Trophoblast cell (in vitro differentiated cells and primary cell): ENCODE data around the gene ENTPD1.

Source experiments
- DNase-seq, 2 donors: peaks; one replicate each; pipeline ENCODE4 v3.0.0-alpha.2; 2016
- H2AFZ ChIP-seq: 2 replicates; pipeline ENCODE4 v1.6.1; 2013; ENCODE audit warnings: low read length, moderate library complexity, mild to moderate bottlenecking; ENCODE audit not compliant: insufficient read depth, poor library complexity
- H2AK5ac ChIP-seq: 2 replicates; pipeline ENCODE4 v1.6.1; 2013; ENCODE audit warnings: mild to moderate bottlenecking, low read length
- H2BK120ac ChIP-seq: 2 replicates; pipeline ENCODE4 v1.6.1; 2013; ENCODE audit warnings: low read length, mild to moderate bottlenecking, moderate library complexity; ENCODE audit not compliant: insufficient read depth, poor library complexity
- H2BK12ac ChIP-seq: 2 replicates; pipeline ENCODE4 v1.6.1; 2013; ENCODE audit warnings: mild to moderate bottlenecking, low read length, moderate library complexity
- H2BK5ac ChIP-seq: 2 replicates; pipeline ENCODE4 v1.6.1; 2013; ENCODE audit warnings: low read length, low read depth, moderate library complexity, mild to moderate bottlenecking; ENCODE audit not compliant: poor library complexity
- H3K14ac ChIP-seq: 2 replicates; pipeline ENCODE4 v1.6.1; 2013; ENCODE audit warnings: mild to moderate bottlenecking, low read length
- H3K18ac ChIP-seq: 2 replicates; pipeline ENCODE4 v1.6.1; 2013; ENCODE audit warnings: mild to moderate bottlenecking, low read length
- H3K23ac ChIP-seq: 2 replicates; pipeline ENCODE4 v1.6.1; 2013; ENCODE audit warnings: low read length
- H3K27ac ChIP-seq: 2 replicates; pipeline ENCODE4 v1.5.1; 2013; ENCODE audit warnings: low read depth, mild to moderate bottlenecking, inconsistent platforms, low read length, moderate library complexity
- H3K27me3 ChIP-seq: 2 replicates; pipeline ENCODE4 v1.6.1; 2013; ENCODE audit warnings: inconsistent platforms, mild to moderate bottlenecking, low read length, moderate library complexity; ENCODE audit not compliant: insufficient read depth
- H3K36me3 ChIP-seq, 2 experiments: 1 replicate in 1 of 2; 2 replicates in 1 of 2; pipeline ENCODE4 v1.6.1; 2013; ENCODE audit warnings: low read length in 2 of 2, mild to moderate bottlenecking in 2 of 2, moderate library complexity in 1 of 2; ENCODE audit not compliant: insufficient read depth in 2 of 2, control insufficient read depth in 1 of 2
- H3K4ac ChIP-seq: 2 replicates; pipeline ENCODE4 v1.6.1; 2013; ENCODE audit warnings: low read depth, mild to moderate bottlenecking, low read length, moderate library complexity
- H3K4me1 ChIP-seq, 2 experiments: 1 replicate in 1 of 2; 2 replicates in 1 of 2; pipeline ENCODE4 v1.6.1; 2013; ENCODE audit warnings: low read length in 2 of 2, mild to moderate bottlenecking in 2 of 2, moderate library complexity in 1 of 2; ENCODE audit not compliant: insufficient read depth in 2 of 2, control insufficient read depth in 1 of 2
- H3K4me2 ChIP-seq: 2 replicates; pipeline ENCODE4 v1.6.1; 2013; ENCODE audit warnings: inconsistent platforms, mild to moderate bottlenecking, low read length, moderate library complexity
- H3K4me3 ChIP-seq: 2 replicates; pipeline ENCODE4 v1.5.1; 2013; ENCODE audit warnings: mild to moderate bottlenecking, low read depth, low read length, inconsistent platforms
- H3K79me1 ChIP-seq: one replicate; pipeline ENCODE4 v1.6.1; 2013; ENCODE audit warnings: low read length
- H3K79me2 ChIP-seq: 2 replicates; pipeline ENCODE4 v1.6.1; 2013; ENCODE audit warnings: low read length, mild to moderate bottlenecking; ENCODE audit not compliant: control insufficient read depth, insufficient read depth, poor library complexity
- H3K9ac ChIP-seq: 2 replicates; pipeline ENCODE4 v1.6.1; 2013; ENCODE audit warnings: mild to moderate bottlenecking, low read length
- H3K9me3 ChIP-seq: 2 replicates; pipeline ENCODE4 v1.6.1; 2013; ENCODE audit warnings: low read depth, mild to moderate bottlenecking, control low read depth, inconsistent platforms, low read length; ENCODE audit not compliant: insufficient read depth
- H4K12ac ChIP-seq: 2 replicates; pipeline ENCODE4 v1.6.1; 2013; ENCODE audit warnings: low read depth, mild to moderate bottlenecking, low read length, moderate library complexity
- H4K8ac ChIP-seq: 2 replicates; pipeline ENCODE4 v1.6.1; 2013; ENCODE audit warnings: low read depth, mild to moderate bottlenecking, low read length, moderate library complexity
- H4K91ac ChIP-seq: one replicate; pipeline ENCODE4 v1.6.1; 2013; ENCODE audit warnings: low read depth, mild to moderate bottlenecking, low read length, moderate library complexity
- WGBS: extraction: QIAGEN DNeasy Blood & Tissue Kit; methylation state at CpG from one replicate; pipeline ENCODE4 v1.1.7; 2013; ENCODE audit warnings: missing lambda C conversion rate; ENCODE audit not compliant: insufficient read length, insufficient coverage; ENCODE audit errors: extremely low coverage; 5-methylcytosine and 5-hydroxymethylcytosine counted together

ENTPD1 gene

DNA sequence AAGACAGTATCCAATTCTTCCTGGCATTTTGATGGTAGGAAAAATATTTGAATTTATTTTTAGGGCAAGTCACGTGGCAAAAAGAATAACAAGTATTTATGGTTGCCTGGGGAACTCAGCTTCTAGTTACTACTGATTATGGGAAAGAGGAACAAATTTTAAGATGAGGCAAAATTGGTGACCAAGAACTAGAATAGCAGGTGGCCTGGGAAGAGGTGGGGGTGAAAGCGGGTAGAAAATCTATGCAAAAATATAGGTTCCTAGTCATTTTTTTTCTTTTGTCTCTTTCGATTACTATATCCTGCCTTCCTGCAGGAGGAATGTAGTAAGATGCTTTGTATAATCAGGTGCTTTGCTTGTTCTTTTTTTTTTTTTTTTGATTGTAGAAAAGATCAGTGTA lies 27.8 kb downstream of the ENTPD1 start:
- Histone ChIP-seq H3K18ac (no peak overlapping the region), H3K27ac (no peak overlapping the region), H3K4me3 (no peak overlapping the region), H2AK5ac (no peak overlapping the region), H2AFZ (no peak overlapping the region), H3K4ac (no peak overlapping the region), H3K9ac (no peak overlapping the region), H3K9me3 (no peaks in the 10 kb centered on the region), H3K79me2 (no peaks in the 10 kb centered on the region), H2BK12ac (no peak overlapping the region), H3K23ac (no peak overlapping the region), H3K4me2 (no peak overlapping the region), H3K4me1 (no peaks in the 10 kb centered on the region), H4K12ac (no peak overlapping the region), H4K8ac (no peak overlapping the region), H3K14ac (no peak overlapping the region), H4K91ac (no peak overlapping the region), H3K27me3 (no peaks in the 10 kb centered on the region), H3K36me3 (no peaks in the 10 kb centered on the region), H3K79me1 (no peaks in the 10 kb centered on the region), H2BK5ac (no peak overlapping the region), H2BK120ac (no peak overlapping the region)
- WGBS: no CpG with 5 or more reads among the region's 3 CpGs
- no peak for DNase-seq

DNA sequence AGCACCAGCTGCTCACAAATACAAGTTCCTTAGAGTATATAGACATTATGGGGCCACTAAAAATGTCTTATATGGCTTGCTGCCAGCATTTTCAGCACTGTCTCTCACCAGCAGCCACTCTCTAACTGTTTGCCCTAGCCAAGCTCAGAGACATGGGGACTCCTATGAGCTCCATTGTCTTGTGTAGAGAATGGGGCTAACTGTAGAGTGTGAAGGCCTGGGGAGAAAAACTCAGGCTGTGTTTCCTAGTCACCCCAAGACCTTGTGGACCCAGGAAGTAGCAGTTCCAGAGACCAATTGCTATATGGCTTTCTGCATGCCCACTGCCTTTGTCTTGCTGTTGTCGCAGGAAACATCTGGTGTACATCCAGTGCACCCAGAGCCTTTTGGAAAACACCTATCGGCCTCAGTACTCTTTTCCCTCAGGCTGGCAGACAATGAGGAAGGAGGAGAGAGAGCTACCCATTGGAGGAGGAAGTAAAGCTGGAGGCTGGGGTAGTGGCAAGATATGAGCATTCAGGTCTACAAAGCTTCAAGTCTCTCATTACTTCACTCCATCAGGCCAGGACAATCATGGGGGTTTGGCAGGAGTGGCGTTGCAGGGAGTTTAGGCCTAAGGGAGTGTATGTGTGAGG lies 28.4 kb downstream of the ENTPD1 start:
- Histone ChIP-seq H3K79me2 (no peaks in the 10 kb centered on the region), H2AFZ (no peak overlapping the region), H2AK5ac (no peak overlapping the region), H3K9ac (no peak overlapping the region), H3K27me3 (no peaks in the 10 kb centered on the region), H3K4me2 (no peak overlapping the region), H3K4me3 (no peak overlapping the region), H3K14ac (no peak overlapping the region), H3K23ac (no peak overlapping the region), H4K91ac (no peak overlapping the region), H2BK120ac (no peak overlapping the region), H3K18ac (no peak overlapping the region), H3K9me3 (no peaks in the 10 kb centered on the region), H4K8ac (no peak overlapping the region), H2BK12ac (no peak overlapping the region), H4K12ac (no peak overlapping the region), H3K4ac (no peak overlapping the region), H2BK5ac (no peak overlapping the region), H3K79me1 (no peaks in the 10 kb centered on the region), H3K27ac (no peak overlapping the region), H3K36me3 (no peaks in the 10 kb centered on the region), H3K4me1 (no peaks in the 10 kb centered on the region)
- no peak for DNase-seq
- WGBS: no CpG with 5 or more reads among the region's 3 CpGs

DNA sequence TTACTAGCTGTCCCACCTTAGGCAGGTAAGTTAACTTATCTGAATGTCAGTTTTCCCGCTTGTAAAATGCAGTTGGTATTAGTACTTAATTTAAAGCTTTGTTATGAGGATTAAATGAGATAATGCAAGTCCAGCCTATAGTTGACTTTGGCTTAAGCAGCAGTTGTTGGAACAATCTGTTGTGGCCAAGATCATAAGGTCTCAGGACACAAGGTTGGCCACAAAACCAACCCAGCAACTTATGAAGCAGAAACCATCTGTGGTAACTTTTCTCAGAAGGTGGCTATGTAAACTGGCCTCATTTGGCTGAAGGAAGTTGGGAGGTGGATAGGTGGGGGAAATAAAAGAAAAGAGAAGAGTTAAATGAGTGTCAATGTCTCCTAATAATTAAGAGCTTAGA lies 29.4 kb downstream of the ENTPD1 start:
- H3K14ac ChIP-seq: no peak overlapping the region

DNA sequence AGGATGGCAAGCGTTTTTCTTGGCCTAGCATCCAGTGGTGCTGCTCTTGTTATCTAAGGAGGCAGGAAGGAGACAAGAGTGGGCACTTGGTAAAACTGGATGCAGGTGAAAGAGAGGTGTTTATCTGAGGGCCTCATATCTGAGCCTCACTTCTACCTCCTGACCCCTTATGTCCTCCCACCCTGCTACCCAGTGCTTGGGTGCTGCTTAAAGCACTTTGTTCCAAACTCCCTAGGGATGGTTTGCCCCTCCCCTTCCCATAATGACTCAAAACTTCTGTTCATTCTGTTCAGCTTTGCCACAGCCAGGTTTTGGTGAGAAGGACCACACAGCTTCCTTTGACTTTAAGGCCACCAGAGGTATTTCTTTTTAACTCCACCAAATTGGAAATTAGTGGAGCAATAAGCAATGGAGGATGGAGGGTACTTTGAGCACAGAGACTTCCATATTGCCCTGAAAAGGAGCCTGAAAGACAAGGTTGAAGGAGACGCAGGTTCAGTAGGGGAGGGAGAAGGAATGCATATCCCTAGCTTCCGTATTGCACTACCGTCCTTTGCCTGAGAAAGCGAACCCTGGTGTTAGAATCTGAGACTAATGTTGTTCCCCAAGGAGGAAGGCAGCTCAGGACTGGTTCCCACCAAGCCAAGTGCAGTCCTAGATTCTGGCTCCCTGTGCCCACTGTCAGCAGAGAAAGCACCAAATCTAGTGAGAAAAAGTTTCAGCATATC lies 30.1 kb downstream of the ENTPD1 start:
- WGBS: no CpG with 5 or more reads among the region's 5 CpGs
- Histone ChIP-seq H3K9me3 (no peaks in the 10 kb centered on the region), H3K27ac (no peak overlapping the region), H3K18ac (no peak overlapping the region), H4K8ac (no peak overlapping the region), H3K36me3 (no peaks in the 10 kb centered on the region), H3K4ac (no peak overlapping the region), H3K4me1 (no peaks in the 10 kb centered on the region), H3K79me1 (no peaks in the 10 kb centered on the region), H3K4me3 (no peak overlapping the region), H2AK5ac (no peak overlapping the region), H3K4me2 (no peak overlapping the region), H2BK120ac (no peak overlapping the region), H3K14ac (no peak overlapping the region), H2BK12ac (no peak overlapping the region), H3K9ac (no peak overlapping the region), H2BK5ac (no peak overlapping the region), H3K27me3 (no peaks in the 10 kb centered on the region), H3K23ac (no peak overlapping the region), H4K91ac (no peak overlapping the region), H4K12ac (no peak overlapping the region), H2AFZ (no peak overlapping the region), H3K79me2 (no peaks in the 10 kb centered on the region)
- no peak for DNase-seq

More for the DNA sequence above, 29.4 kb downstream of the ENTPD1 start:
- H2AK5ac ChIP-seq: no peak overlapping the region
- H3K4ac ChIP-seq: no peak overlapping the region
- H3K18ac ChIP-seq: no peak overlapping the region
- no peak overlapping the region for H3K23ac ChIP-seq
- no peak overlapping the region for H3K9ac ChIP-seq
- H3K9me3 ChIP-seq: no peaks in the 10 kb centered on the region
- H3K4me2 ChIP-seq: no peak overlapping the region
- H3K27me3 ChIP-seq: no peaks in the 10 kb centered on the region
- H4K8ac ChIP-seq: no peak overlapping the region
- H3K4me3 ChIP-seq: no peak overlapping the region
- H4K91ac ChIP-seq: no peak overlapping the region
- no CpG with 5 or more reads among the region's 1 CpG for WGBS
- no peaks in the 10 kb centered on the region for H3K79me2 ChIP-seq
- no peak overlapping the region for H4K12ac ChIP-seq
- no peak overlapping the region for H2BK120ac ChIP-seq
- no peak overlapping the region for H2AFZ ChIP-seq
- H3K79me1 ChIP-seq: no peaks in the 10 kb centered on the region
- no peak overlapping the region for H2BK12ac ChIP-seq
- no peak for DNase-seq
- H2BK5ac ChIP-seq: no peak overlapping the region
- H3K4me1 ChIP-seq: no peaks in the 10 kb centered on the region
- H3K36me3 ChIP-seq: no peaks in the 10 kb centered on the region
- H3K27ac ChIP-seq: no peak overlapping the region
